ENCODE data around the gene FAIM2. TPM values are rescaled to one million over a fixed set of nuclear protein-coding genes. Genes with fewer than 3 reads are reported as not detected.

Gene FAIM2
- total RNA-seq, 4 donors from 2014 or later, result 0.13 to 1.1 TPM; not detected in 2

- H3K27me3 ChIP-seq, result no peaks in the 10 kb centered on the region
- H3K4me1 ChIP-seq, result peaks cover 52 to 78% of the 10 kb centered on the region in 2 donors
- no peak for ATAC-seq
- H3K9me3 ChIP-seq, result no peaks in the 10 kb centered on the region
- in situ Hi-C loops (cut with MboI; ENCODE audit: low sequenced_read_pairs in 4 of 4) (no loop called here), intact Hi-C loops (cut with DNase I; ENCODE audit: low total_unique reads) (no loop called here)
- TF ChIP-seq CTCF (IDR thresholded peaks at IDR 0.05 in 4 of 5, conservative IDR thresholded peaks at IDR 0.05 in 1 of 5), result no peak
- TF ChIP-seq POLR2A (IDR thresholded peaks at IDR 0.05), result no peak
- DNase-seq, result no peak
- peak overlapping the region; percentile 53 to 96 (median 90) for H3K27ac ChIP-seq
- H3K4me3 ChIP-seq, result no peak overlapping the region
- no peaks in the 10 kb centered on the region for H3K36me3 ChIP-seq
Observed at GRCh38 chr12:49823951-49824350, 79.7 kb downstream of the FAIM2 start.

- Histone ChIP-seq H3K4me3 (no peak overlapping the region), H3K9me3 (no peaks in the 10 kb centered on the region), H3K27ac (peak overlapping the region in 1 of 4 donors; percentile 5), H3K27me3 (no peaks in the 10 kb centered on the region), H3K4me1 (peaks cover 48 to 75% of the 10 kb centered on the region in 2 donors), H3K36me3 (no peaks in the 10 kb centered on the region)
- in situ Hi-C loops (cut with MboI; ENCODE audit: low sequenced_read_pairs in 4 of 4), result no loop called here
- TF ChIP-seq POLR2A (IDR thresholded peaks at IDR 0.05) (no peak), CTCF (IDR thresholded peaks at IDR 0.05 in 4 of 5, conservative IDR thresholded peaks at IDR 0.05 in 1 of 5) (no peak)
- intact Hi-C loops (cut with DNase I; ENCODE audit: low total_unique reads), result no loop called here
- DNase-seq (no peak), ATAC-seq (no peak)
Observed at GRCh38 chr12:49823350-49823749, 80.3 kb downstream of the FAIM2 start.

- in situ Hi-C loops (cut with MboI; ENCODE audit: low sequenced_read_pairs in 4 of 4), result no loop called here
- no peak for ATAC-seq
- Histone ChIP-seq H3K27me3 (no peaks in the 10 kb centered on the region), H3K27ac (peak overlapping the region in 1 of 4 donors; percentile 29), H3K4me3 (no peak overlapping the region), H3K4me1 (peaks cover 37 to 65% of the 10 kb centered on the region in 2 donors), H3K36me3 (no peaks in the 10 kb centered on the region), H3K9me3 (no peaks in the 10 kb centered on the region)
- TF ChIP-seq POLR2A (IDR thresholded peaks at IDR 0.05) (no peak), CTCF (IDR thresholded peaks at IDR 0.05 in 4 of 5, conservative IDR thresholded peaks at IDR 0.05 in 1 of 5) (no peak)
- intact Hi-C loops (cut with DNase I; ENCODE audit: low total_unique reads), result no loop called here
- DNase-seq, result no peak
Observed at GRCh38 chr12:49821373-49822287, 82.1 kb downstream of the FAIM2 start.

- no peak for TF ChIP-seq CTCF (IDR thresholded peaks at IDR 0.05 in 4 of 5, conservative IDR thresholded peaks at IDR 0.05 in 1 of 5)
- no peak for TF ChIP-seq POLR2A (IDR thresholded peaks at IDR 0.05)
- H3K36me3 ChIP-seq, result no peaks in the 10 kb centered on the region
- DNase-seq, result no peak
- H3K27ac ChIP-seq, result peak overlapping the region in 2 of 4 donors; percentile 38 to 49
- H3K9me3 ChIP-seq, result no peaks in the 10 kb centered on the region
- no peaks in the 10 kb centered on the region for H3K27me3 ChIP-seq
- in situ Hi-C loops (cut with MboI; ENCODE audit: low sequenced_read_pairs in 4 of 4) (no loop called here), intact Hi-C loops (cut with DNase I; ENCODE audit: low total_unique reads) (no loop called here)
- H3K4me3 ChIP-seq, result no peak overlapping the region
- H3K4me1 ChIP-seq, result peaks cover 24 to 47% of the 10 kb centered on the region in 2 donors
- ATAC-seq, result peak in 1 of 2 donors; percentile 55
Observed at GRCh38 chr12:49819786-49820185, 83.9 kb downstream of the FAIM2 start.
